ENCODE measurements around the gene DNAJB14.

GRCh38 chr4:99915449-99915848, 31.0 kb downstream of the DNAJB14 start:
- TF ChIP-seq CTCF (conservative IDR thresholded peaks at IDR 0.05 in 1 of 2, IDR thresholded peaks at IDR 0.05 in 1 of 2; ENCODE audit: low read depth in 1 of 2, low read length in 2 of 2) (no peak), EZH2 (IDR thresholded peaks at IDR 0.05; ENCODE audit: low read length, missing control alignments) (no peak)
